ENCODE data around the gene CEP295NL.

CEP295NL gene

DNA sequence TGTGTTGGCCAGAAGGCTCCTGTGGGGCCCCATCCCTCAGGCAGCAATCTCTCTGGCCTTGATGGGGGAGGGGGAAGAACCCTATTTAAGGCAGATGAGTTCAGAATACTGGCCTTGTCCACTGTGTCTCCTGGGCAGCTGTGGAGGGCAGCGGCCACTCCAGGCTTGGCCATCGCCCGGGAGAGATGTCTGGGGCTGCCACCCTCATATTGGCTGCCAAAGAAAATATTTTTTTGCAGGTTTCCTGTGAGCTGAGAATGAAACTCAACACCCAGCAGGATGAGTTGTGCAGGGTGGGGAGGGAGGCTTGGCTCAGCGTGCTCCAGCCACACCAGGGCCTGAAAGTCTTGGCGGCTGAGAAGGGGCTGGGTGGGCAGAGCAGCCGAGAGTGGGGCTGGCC lies 36.6 kb upstream of the CEP295NL start:
- DNase-seq: no peak
- Histone ChIP-seq H3K4me1 (peaks cover 13% of the 10 kb centered on the region), H3K9me3 (no peaks in the 10 kb centered on the region), H3K27me3 (no peaks in the 10 kb centered on the region), H3K36me3 (no peaks in the 10 kb centered on the region), H3K4me3 (ENCODE audit: low read depth, low read length) (no peak overlapping the region)
- TF ChIP-seq, protein P1, sequence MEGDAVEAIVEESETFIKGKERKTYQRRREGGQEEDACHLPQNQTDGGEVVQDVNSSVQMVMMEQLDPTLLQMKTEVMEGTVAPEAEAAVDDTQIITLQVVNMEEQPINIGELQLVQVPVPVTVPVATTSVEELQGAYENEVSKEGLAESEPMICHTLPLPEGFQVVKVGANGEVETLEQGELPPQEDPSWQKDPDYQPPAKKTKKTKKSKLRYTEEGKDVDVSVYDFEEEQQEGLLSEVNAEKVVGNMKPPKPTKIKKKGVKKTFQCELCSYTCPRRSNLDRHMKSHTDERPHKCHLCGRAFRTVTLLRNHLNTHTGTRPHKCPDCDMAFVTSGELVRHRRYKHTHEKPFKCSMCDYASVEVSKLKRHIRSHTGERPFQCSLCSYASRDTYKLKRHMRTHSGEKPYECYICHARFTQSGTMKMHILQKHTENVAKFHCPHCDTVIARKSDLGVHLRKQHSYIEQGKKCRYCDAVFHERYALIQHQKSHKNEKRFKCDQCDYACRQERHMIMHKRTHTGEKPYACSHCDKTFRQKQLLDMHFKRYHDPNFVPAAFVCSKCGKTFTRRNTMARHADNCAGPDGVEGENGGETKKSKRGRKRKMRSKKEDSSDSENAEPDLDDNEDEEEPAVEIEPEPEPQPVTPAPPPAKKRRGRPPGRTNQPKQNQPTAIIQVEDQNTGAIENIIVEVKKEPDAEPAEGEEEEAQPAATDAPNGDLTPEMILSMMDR (IDR thresholded peaks at IDR 0.05; ENCODE audit: low read depth, low read length): no peak

DNA sequence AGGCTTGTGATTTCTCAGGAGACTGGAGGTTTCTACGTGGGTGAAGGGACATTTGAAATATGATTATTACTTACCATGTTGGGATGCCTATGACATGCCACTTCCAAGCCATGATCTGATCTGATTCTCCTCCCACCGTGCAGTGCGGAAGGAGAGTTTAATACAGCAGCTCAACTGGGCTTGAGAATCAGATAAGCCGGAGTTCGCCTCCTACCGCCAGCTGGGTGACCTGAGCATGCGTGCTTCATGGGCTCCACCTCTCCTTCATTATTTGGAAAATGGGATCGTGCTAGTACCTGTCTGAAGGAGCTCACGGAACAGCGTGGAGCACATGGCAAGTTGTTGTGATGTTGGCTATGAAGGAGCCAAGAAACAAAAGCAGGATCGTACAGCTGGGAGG lies 34.6 kb upstream of the CEP295NL start:
- Histone ChIP-seq H3K4me3 (ENCODE audit: low read depth, low read length) (no peak overlapping the region), H3K36me3 (no peaks in the 10 kb centered on the region), H3K4me1 (peaks cover 25% of the 10 kb centered on the region), H3K27me3 (no peaks in the 10 kb centered on the region), H3K9me3 (no peaks in the 10 kb centered on the region)
- TF ChIP-seq, protein P1 (IDR thresholded peaks at IDR 0.05; ENCODE audit: low read depth, low read length): no peak
- DNase-seq: no peak

DNA sequence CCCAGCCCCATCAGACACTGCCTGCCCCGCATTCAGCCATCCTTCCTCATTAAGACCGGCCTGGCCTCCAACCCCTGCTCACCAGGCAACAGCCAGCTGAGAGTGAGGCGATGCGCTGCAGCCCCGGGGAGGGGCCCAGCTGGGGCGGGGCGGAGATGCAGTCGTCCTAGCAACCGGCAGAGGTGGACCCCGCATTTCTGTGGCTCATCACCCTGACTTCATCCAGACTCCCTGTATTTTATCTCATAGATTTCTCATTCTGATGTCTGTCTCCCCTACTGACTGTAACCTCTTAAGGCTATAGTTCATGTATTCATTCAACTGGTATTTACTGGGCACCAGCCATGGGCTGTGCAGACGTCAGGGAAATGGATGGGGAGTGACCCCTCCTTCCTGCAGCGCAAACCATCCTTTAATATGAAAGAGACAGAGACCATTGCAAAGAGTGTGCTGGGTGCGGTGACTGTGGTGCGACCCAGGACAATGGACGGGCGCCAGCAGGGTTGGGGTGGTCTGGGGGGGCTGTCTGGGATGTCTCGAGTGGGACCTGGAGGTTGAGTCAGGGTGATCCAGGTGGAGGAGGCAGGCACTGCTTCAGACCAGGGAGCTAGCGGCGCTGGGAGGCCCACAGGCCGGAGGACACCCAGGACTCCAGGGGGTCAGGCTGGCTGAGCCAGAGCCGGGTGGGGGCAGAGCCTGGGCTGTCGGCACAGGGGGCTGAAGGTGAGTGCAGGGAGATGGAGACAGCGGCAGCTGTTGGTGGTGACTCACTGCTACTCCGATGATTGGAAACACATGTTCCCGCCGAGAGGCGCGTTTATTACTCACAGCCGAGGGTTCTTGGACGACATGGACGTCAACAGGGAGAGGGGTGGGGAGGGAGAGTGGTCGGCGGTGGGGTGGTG lies 32.7 kb upstream of the CEP295NL start:
- Histone ChIP-seq H3K27me3 (no peaks in the 10 kb centered on the region), H3K9me3 (no peaks in the 10 kb centered on the region), H3K4me3 (ENCODE audit: low read depth, low read length) (peak overlapping the region; percentile 35), H3K36me3 (no peaks in the 10 kb centered on the region), H3K4me1 (peaks cover 25% of the 10 kb centered on the region)
- DNase-seq: peak; percentile 93
- TF ChIP-seq, protein P1 (IDR thresholded peaks at IDR 0.05; ENCODE audit: low read depth, low read length): no peak

DNA sequence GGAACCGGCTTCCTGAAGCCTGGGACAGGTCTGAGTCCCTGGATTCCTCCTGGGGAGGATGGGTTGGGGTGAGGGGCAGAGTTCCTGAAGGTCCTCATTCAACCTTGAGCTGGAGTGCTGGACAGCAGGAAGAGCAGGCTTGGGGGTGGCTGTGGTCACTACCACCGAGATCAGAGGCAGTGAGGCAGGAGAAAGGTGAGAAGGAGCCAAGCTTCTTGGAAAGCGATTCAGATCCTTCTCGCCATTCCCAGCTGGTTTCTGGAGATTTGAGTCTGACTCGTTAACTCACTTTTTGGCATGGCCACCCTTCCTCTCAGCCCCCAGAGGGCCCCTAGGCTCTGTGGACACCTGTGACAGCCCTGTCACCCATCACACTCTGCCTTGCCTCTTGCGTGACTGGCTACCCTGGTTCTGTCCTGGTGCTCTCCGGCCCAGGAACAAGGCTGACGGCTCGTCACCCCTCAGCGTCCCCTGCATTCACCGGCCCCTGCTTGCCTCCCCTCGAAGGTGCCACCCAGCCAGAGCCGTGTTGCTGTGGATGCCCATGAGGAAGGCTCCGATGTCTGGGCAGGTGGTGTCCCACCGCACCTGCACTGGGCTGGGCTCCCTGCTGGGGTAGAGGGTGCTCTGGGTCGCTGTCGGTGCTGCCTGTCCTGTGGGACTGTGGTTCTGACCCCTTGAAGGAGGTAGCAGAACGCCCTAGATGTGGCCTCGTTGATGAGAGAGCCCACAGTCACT lies 31.8 kb upstream of the CEP295NL start:
- no peaks in the 10 kb centered on the region for H3K27me3 ChIP-seq
- peak overlapping the region; percentile 35 for H3K4me3 ChIP-seq (ENCODE audit: low read depth, low read length)
- H3K4me1 ChIP-seq: peaks cover 25% of the 10 kb centered on the region
- DNase-seq: no peak
- H3K9me3 ChIP-seq: no peaks in the 10 kb centered on the region
- TF ChIP-seq, protein P1 (IDR thresholded peaks at IDR 0.05; ENCODE audit: low read depth, low read length): no peak
- H3K36me3 ChIP-seq: no peaks in the 10 kb centered on the region

DNA sequence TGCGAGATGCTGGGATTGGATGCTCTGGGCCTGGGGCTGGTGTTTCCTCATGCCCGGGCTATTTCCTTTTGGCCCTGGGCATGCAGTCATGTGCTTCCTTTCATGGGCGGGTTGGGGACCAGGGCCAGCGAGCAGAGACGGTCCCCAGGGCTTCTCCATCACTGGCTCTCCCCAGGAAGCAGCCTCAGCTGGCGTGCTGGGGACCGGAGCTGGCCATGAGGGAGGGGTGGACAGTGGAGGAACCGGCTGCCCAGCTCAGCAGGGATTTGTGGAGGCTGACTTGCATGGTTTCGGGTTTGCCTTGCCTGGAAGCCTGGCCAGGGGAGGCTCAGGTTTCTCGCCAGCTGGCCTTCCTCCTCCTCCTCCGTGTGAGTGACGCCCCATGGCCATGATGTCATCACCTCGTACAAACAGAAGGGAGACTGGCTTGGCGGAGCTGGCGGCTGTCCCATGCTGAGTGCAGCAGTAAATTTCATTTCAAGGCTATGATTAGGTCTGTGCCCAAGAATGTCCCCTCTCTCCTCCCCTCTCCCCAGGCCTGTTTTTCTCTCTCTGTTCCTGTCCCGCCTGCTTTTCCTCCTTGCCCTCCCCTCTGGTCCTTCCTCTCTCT lies 31.1 kb upstream of the CEP295NL start:
- Histone ChIP-seq H3K9me3 (no peaks in the 10 kb centered on the region), H3K4me1 (peaks cover 25% of the 10 kb centered on the region), H3K4me3 (ENCODE audit: low read depth, low read length) (peak overlapping the region; percentile 35), H3K36me3 (no peaks in the 10 kb centered on the region), H3K27me3 (no peaks in the 10 kb centered on the region)
- TF ChIP-seq, protein P1 (IDR thresholded peaks at IDR 0.05; ENCODE audit: low read depth, low read length): no peak
- DNase-seq: peak; percentile 92

Data from BE2C (cell line).